Measurements from ENCODE around the gene EXOSC5. TPM values are rescaled to one million over a fixed set of nuclear protein-coding genes. Genes with fewer than 3 reads are reported as not detected.

The EXOSC5 gene
- total and polyA plus RNA-seq, 9 of the 15 experiments (the other 6 are each of a cell fraction or from before 2014, with no cell fraction given): 10.9 to 75.5 (median 37.8) TPM

DNA sequence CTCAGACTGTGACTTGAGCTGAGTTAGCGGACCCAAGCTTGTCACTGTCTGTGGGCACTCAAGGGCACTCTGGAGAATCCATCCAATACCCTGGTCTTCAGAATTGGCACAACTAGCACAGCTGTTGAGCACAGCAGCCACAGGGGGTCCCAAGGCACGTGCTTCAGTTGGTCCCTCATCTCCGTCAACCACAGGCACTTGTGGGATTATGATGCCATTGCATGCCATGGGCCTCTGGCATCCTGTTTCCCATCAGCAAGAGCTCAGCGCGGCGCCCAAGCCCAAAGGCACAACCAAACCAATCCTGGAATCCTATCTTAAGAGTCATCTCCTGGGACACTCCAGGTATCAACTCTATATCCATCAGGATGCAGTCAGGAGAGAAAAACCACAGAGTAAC is 33.8 kb upstream of the EXOSC5 start:
- CTCF ChIA-PET (ENCODE audit: low intra/inter-chr PET ratio): no interaction called here
- no peak for ATAC-seq
- Histone ChIP-seq H2AFZ (ENCODE audit: low read depth, low read length) (no peak overlapping the region), H3K27me3 (ENCODE audit: control insufficient read depth in 2 of 2, insufficient read depth in 2 of 2, low read length in 2 of 2) (no peaks in the 10 kb centered on the region), H3K79me2 (ENCODE audit: control insufficient read depth, insufficient read depth, low read length) (peaks cover 8% of the 10 kb centered on the region; the same call in 2 of the 3 replicates), H3K27ac (ENCODE audit: extremely low read depth, low read depth, low read length) (no peak overlapping the region), H3K4me1 (replicated peaks in 1 of 2; ENCODE audit: control insufficient read depth in 2 of 2, insufficient read depth in 2 of 2, low read length in 2 of 2) (peaks cover 16 to 47% of the 10 kb centered on the region in 2 experiments; a peak in 4 of 5 replicates), H3K9ac (ENCODE audit: insufficient read depth in 1 of 2, low read depth in 2 of 2, low read length in 2 of 2) (no peak overlapping the region), H3K4me2 (ENCODE audit: insufficient read depth, low read length) (no peak overlapping the region), H3K4me3 (no peak overlapping the region), H3K9me1 (ENCODE audit: control insufficient read depth, insufficient read depth, low read length) (no peaks in the 10 kb centered on the region), H3K36me3 (ENCODE audit: control insufficient read depth, insufficient read depth, low read length) (peaks cover 36% of the 10 kb centered on the region), H3K9me3 (replicated peaks; ENCODE audit: control insufficient read depth, insufficient read depth, low read depth, low read length) (no peaks in the 10 kb centered on the region), H4K20me1 (replicated peaks; ENCODE audit: control insufficient read depth, insufficient read depth, low read length) (no peaks in the 10 kb centered on the region; the same call in 1 of the 2 replicates)
- FAIRE-seq: no peak
- POLR2A ChIA-PET: interaction anchor here (0.6 to 1.5 kb wide), 4 partner anchors 9 to 651 kb away, joined by 3 to 11 read pairs (median 3); partner anchors contain the start of genes DMAC2 and ERICH4
- BruUV-seq (replicated peaks): TSS peak; percentile 37
- 89% methylated on average over 6 of the region's 6 CpGs for WGBS (ENCODE audit: insufficient coverage, low coverage, missing lambda C conversion rate)
- intact Hi-C loops (cut with micrococcal nuclease) (loop anchor here (5.0 to 10.0 kb wide), 2 partner anchors 34 to 66 kb away; partner anchors contain the start of genes B9D2, BCKDHA and EXOSC5), in situ Hi-C loops (cut with MboI) (no loop called here)
- no peak for DNase-seq (ENCODE audit: extremely low read depth in 1 of 4, low spot score in 3 of 4)
- TF ChIP-seq ZBTB8A (IDR thresholded peaks at IDR 0.05; ENCODE audit: partially characterized antibody): no peak
- TF ChIP-seq ZNF232 (CRISPR knock-in tag; IDR thresholded peaks at IDR 0.05): no peak
- no peak for TF ChIP-seq GATAD2A (IDR thresholded peaks at IDR 0.05)
- no peak for TF ChIP-seq POLR2AphosphoS2 (IDR thresholded peaks at IDR 0.05; ENCODE audit: low read length)
- no peak for TF ChIP-seq ZNF79 (CRISPR knock-in tag; IDR thresholded peaks at IDR 0.05; ENCODE audit: low read depth)
- TF ChIP-seq EHMT2 (IDR thresholded peaks at IDR 0.05): no peak
- TF ChIP-seq, protein P1, sequence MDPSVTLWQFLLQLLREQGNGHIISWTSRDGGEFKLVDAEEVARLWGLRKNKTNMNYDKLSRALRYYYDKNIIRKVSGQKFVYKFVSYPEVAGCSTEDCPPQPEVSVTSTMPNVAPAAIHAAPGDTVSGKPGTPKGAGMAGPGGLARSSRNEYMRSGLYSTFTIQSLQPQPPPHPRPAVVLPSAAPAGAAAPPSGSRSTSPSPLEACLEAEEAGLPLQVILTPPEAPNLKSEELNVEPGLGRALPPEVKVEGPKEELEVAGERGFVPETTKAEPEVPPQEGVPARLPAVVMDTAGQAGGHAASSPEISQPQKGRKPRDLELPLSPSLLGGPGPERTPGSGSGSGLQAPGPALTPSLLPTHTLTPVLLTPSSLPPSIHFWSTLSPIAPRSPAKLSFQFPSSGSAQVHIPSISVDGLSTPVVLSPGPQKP (CRISPR knock-in tag; IDR thresholded peaks at IDR 0.05): no peak
- no peak for TF ChIP-seq GABPB1 (CRISPR knock-in tag; IDR thresholded peaks at IDR 0.05)
- TF ChIP-seq, protein P2, sequence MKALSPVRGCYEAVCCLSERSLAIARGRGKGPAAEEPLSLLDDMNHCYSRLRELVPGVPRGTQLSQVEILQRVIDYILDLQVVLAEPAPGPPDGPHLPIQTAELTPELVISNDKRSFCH (CRISPR knock-in tag; IDR thresholded peaks at IDR 0.05): no peak
- TF ChIP-seq, protein P2 (tag; IDR thresholded peaks at IDR 0.05): no peak
- TF ChIP-seq, protein P3, sequence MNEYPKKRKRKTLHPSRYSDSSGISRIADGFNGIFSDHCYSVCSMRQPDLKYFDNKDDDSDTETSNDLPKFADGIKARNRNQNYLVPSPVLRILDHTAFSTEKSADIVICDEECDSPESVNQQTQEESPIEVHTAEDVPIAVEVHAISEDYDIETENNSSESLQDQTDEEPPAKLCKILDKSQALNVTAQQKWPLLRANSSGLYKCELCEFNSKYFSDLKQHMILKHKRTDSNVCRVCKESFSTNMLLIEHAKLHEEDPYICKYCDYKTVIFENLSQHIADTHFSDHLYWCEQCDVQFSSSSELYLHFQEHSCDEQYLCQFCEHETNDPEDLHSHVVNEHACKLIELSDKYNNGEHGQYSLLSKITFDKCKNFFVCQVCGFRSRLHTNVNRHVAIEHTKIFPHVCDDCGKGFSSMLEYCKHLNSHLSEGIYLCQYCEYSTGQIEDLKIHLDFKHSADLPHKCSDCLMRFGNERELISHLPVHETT (CRISPR knock-in tag; conservative IDR thresholded peaks at IDR 0.05 in 1 of 2, IDR thresholded peaks at IDR 0.05 in 1 of 2): no peak
- TF ChIP-seq, protein P4, sequence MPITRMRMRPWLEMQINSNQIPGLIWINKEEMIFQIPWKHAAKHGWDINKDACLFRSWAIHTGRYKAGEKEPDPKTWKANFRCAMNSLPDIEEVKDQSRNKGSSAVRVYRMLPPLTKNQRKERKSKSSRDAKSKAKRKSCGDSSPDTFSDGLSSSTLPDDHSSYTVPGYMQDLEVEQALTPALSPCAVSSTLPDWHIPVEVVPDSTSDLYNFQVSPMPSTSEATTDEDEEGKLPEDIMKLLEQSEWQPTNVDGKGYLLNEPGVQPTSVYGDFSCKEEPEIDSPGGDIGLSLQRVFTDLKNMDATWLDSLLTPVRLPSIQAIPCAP (CRISPR knock-in tag; IDR thresholded peaks at IDR 0.05; ENCODE audit: borderline replicate concordance): no peak
- no peak for TF ChIP-seq MTA2 (IDR thresholded peaks at IDR 0.05; ENCODE audit: low read depth)
- TF ChIP-seq TAF1 (IDR thresholded peaks at IDR 0.05; ENCODE audit: control insufficient read depth, extremely low read depth, insufficient read depth, low read length, severe bottlenecking): no peak
